Measurements from ENCODE around the gene ACER1.

The ACER1 gene

DNA sequence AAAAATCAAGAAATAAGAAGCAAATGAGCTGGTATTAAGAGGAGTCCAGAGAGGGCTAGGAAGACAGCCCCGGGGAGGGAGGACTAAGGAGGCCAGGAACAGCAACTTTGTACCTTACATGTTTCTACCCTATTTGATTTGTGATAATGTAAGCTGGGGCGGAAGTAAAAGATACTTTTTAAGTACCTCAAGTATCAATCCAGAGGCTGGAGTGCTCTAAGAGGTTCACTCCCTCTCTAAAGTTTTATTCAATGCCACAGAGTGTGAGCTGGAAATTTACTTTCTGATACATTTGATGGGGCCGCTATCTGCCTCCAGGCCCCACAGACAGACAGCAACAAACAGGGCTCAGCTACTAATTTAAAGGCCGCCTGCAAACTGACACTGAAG is 65.0 kb downstream of the ACER1 start:
- no peak for DNase-seq (ENCODE audit: low read depth in 2 of 2)

DNA sequence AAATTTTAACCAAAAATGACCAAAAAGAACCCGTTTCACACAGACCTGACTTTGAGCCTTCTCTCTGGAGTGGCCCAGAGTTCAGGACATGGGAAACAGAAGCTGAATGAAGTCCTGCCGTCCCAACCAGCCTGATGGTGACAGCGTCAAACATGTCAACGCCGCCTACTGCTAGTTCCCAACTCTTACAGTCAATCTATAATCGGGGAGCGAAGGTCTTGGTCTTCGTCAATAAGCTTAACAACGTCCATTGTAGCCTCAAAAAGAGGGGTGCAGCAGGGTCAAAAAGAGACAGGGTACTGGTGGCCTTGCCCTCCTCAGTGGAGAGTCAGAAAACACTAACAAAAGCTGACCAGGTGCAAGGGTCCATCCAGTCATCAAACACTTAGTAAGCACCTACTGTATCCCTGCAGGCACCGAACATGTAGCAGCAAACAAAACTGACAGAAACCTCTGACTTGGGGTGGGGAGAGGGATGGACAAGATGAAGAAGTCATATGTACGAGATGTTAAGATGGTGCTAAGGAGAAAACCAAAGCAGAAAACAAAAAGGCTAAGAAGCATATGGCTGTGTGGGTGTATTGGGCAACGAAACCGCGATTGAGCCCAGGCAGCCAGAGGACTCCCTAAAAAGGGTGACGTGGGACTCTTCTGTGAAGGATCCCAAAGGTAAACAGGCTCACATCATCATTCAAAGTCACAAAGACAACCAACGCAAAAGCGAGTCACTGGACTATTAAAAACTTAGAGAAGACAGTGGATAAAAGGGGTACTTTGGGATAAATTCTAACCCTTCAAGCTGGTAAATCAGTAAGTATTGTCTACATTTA is 65.6 kb downstream of the ACER1 start:
- DNase-seq (ENCODE audit: low read depth in 2 of 2), result no peak

DNA sequence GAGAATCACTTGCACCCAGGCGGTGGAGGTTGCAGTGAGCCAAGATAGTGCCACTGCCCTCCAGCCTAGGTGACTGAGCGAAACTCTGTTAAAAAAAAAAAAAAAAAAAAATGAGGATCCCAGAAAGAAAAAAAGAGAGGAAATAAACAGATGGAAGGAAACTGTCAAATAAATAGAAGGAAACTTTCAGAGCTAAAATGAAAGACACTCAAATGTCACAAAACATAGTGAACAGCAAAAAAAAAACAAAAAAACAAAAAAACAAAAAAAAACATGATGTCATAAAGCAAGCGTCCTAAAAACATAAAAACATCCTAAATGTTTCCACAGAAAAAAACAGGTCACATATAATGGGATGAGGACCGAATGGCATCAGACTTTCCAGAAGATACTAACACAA is 68.6 kb downstream of the ACER1 start:
- no peak for DNase-seq (ENCODE audit: low read depth in 2 of 2)

DNA sequence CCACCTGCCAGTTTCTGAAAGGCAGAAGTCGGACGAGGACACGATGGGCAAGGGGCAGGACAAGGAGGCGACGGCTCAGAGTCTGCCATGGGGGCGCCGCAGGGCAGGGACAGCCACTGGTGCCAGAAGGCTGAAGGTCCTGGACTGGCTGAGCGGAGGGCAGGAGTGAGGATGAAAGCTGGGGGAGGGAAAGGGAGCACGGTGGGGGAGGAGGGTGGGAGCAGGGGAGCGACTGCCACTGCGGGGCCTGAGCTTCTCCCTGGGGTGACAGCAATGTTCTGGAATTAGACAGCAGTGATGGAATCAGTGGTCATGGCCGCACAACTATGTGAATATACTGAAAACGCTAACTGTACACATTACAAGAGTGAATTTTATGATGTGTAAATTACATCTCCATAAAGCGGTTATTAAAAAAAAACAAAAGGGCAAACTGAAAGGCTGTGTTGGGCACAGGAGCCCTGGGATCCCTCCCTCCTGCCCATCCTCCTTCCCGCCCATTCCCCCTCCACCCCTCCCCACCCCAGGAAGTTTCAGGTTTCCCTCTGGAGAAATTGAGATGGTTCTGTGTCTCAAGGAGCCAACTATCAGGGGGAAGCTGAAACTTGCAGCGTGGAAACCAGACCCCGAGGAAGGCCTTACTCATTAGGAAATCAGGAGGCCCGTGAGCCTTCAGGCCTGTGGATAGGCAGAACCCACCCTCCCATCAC is 69.5 kb downstream of the ACER1 start:
- no peak for DNase-seq (ENCODE audit: low read depth in 2 of 2)

DNA sequence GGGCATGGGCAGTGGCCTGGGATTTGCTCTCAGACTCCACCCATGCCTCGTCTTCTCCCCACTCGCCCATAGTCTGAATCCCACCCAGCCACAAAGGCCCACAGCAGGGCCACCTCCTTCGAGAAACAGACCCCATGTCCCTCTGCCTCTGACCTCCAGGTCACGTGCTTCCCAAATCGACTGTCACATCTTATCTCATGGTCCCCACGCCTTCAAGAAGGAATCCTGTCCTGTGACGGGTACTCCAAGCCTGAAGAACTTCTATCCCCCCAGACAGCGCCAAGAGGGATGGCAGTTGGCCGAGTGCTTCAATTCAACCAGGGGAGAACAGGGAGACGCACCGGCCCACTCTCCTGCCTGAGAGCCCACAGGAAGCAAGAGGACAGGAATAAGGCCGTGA is 70.1 kb downstream of the ACER1 start:
- DNase-seq (ENCODE audit: low read depth in 2 of 2), result no peak

DNA sequence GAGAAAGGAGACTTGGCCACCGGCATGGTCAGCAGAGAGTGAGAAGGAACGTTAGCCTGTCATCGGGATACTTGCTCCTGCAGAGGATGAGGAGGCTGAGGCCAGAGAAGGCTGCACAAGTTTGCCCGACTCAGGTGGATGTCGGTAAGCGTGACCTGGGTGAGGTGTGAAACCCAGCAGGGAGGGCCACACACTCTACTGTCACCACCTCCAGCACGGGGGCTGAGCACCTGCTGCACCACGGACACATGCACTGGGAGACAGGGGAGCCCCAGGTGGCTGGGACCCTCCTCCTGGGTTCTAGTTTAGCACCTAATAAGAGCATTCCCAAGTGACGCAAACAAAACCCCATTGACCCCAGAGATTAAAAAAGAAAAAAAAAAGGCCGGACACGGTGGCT is 70.9 kb downstream of the ACER1 start:
- no peak for DNase-seq (ENCODE audit: low read depth in 2 of 2)

DNA sequence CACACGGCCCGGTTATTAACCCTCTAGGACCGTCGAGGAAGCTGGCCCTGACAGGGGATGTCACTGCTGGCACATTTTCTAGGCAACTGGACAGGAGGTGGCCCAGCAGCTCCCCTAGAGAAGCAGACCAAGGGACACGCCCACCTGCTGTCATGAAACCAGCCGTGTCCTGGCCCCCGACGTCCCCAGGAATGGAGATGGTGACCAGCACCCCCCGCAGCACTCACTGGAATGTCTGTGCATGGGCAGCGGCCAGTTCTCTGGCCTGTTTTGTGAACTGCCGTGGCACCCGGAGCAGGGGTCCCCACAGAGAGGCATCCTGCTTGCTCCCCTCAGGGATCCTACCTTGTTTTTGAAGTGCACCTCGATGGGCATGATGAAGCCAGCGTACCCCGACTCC is 71.5 kb downstream of the ACER1 start:
- DNase-seq (ENCODE audit: low read depth in 2 of 2), result no peak

DNA sequence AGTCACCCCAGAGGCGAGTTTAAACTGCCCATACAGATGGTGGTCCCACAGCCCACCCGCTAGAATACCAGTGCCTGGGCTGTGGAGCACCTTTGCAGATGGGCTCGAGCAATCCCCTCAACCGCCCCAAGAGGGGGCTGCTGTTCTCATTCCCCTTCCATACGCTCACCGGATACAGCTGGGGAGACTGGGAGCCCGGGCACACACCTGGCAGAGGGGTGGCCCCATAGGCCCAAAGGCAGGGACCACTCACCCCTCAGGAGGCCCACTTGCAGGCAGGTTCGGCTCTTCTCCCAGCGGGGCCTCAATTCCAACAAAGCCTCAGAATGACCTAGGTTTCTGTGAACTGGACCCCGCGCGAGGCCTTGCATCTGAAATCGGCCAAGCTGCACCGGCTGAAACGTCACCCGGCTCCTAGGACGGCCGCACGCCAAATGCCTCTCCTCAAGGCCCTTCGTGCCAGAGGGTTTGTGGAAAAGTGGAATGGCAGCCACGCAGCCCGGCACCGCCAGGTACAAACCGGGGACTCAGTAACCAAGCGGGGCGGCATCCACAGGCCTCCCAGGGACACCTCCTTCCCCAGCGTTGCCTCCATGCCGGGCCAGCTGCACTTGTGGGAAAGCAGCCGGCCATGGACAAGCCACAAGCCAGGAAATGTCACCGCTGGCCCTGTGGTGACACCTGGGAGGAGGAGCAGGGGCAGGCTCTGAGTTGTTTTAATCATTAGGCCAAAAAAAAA is 72.3 kb downstream of the ACER1 start:
- no peak for DNase-seq (ENCODE audit: low read depth in 2 of 2)

DNA sequence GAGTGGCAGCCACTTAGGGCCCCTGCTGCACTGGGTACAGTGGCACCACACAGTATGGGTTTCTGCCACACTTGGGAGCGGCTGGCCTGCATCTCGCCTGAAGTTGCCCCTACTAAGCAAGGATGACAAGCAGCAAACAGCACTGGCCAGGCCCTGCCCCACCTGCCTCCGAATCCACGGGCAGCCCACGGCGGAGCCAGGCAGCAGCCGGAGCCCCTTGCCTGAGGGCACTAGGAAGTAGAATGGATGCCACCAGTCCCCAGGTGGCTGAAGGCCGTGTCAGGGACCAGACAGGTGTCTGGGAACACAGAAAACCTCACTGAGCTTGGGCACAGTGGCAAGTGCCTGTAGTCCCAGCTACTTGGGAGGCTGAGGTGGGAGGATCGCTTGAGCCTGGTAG is 73.0 kb downstream of the ACER1 start:
- DNase-seq (ENCODE audit: low read depth in 2 of 2), result no peak

DNA sequence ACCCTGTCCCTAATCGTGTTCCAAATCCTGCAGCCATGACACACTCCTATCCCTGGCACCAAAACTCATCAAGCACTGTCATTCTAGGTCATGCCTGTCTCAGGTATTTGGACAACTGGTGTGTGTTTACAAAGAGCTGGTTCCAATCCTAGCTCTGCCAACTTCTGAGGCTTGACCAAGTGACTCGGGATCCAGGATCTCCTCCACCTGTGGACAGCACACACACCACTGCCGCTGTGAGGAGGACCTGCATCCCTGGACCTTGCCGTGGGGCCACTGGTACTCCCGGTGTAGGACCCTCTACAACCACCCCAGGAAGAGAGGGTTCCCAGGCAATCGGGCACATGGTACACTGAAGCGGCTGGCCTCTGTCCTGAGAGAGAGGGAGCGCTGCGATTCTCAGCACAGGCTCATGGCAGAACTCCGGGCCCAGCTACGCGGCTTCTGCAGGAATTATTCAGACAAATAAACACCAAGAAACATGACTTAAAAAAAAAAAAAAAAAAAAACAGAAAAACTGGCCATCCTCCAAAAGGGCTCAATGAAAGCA is 74.0 kb downstream of the ACER1 start:
- no peak for DNase-seq (ENCODE audit: low read depth in 2 of 2)

DNA sequence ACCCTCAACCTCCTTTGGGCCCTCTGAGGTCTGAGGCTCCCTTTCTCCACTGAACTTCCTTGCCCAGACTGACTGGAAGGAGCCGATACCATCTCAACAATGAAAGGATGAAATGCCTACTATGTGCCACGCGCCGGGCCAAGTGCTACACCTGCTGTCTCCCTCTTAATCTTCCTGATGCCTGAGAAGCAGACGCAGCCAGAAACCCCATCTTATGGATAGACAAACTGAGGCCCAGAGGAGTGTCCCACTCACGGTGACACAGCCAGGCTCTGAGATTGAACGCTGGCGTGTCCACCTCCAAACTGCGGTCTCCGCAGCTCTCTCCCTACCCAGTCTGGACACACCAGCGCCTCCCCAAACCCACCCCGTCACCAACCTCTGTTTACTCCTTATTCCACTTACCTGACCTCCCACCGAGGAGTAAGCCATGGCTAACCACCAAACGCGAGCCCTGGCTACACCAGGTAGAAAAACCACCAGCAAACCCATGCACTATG is 74.5 kb downstream of the ACER1 start:
- DNase-seq (ENCODE audit: low read depth in 2 of 2), result no peak

Data from stimulated activated CD8-positive, alpha-beta memory T cell treated with anti-CD3 and anti-CD28 coated beads, Interleukin-2, amount 100 ng/mL, for 1 hour (primary cell).